Activated T-cell treated with anti-CD3 and anti-CD28 coated beads, Interleukin-2, amount 50 U/mL, for 24 hours (primary cell): Measurements from ENCODE around the gene STYK1.
A peak's percentile ranks its signal among the peaks of the same experiment; 100 is the strongest.

Experiments used
- DNase-seq: peaks from one replicate; pipeline ENCODE4 v3.0.0-alpha.2; 2020
- H3K27ac Mint-ChIP-seq: 2 replicates; pipeline ENCODE4 v1.8.0; 2020; ENCODE audit warnings: mild to moderate bottlenecking, mixed read lengths
- H3K27me3 Mint-ChIP-seq: 2 replicates; pipeline ENCODE4 v1.8.0; 2020; ENCODE audit warnings: mixed read lengths
- H3K36me3 Mint-ChIP-seq: 2 replicates; pipeline ENCODE4 v1.8.0; 2020; ENCODE audit warnings: low read depth, mixed read lengths
- H3K4me1 Mint-ChIP-seq: 2 replicates; pipeline ENCODE4 v1.8.0; 2020; ENCODE audit warnings: low read depth, mixed read lengths
- H3K4me3 Mint-ChIP-seq: 2 replicates; pipeline ENCODE4 v1.8.0; 2020; ENCODE audit warnings: mild to moderate bottlenecking, moderate library complexity, mixed read lengths
- H3K9me3 Mint-ChIP-seq: 2 replicates; pipeline ENCODE4 v1.8.0; 2020; ENCODE audit warnings: mixed read lengths

Gene STYK1

GRCh38 chr12:10673659-10674384, at the start of gene STYK1:
Gene STYK1 (minus strand): TSS chr12:10674052. CDS start chr12:10634618, 39,434 bp downstream.
- Mint-ChIP-seq H3K36me3 (no peaks in the 10 kb centered on the region), H3K27ac (peak within 1 kb of the TSS; percentile 59), H3K4me1 (peaks cover 32% of the 10 kb centered on the region), H3K9me3 (no peaks in the 10 kb centered on the region), H3K27me3 (peaks cover 43% of the 10 kb centered on the region), H3K4me3 (peak within 1 kb of the TSS; percentile 72)
- DNase-seq: peak; percentile 81

GRCh38 chr12:10722905-10723746, 49.3 kb upstream of the STYK1 start, which contains the start of gene YBX3:
Gene YBX3 (minus strand): TSS chr12:10723323. CDS start chr12:10723111, 212 bp downstream.
- H3K36me3 Mint-ChIP-seq: peaks cover 26% of the 10 kb centered on the region
- peak within 1 kb of the TSS; percentile 96 for H3K4me3 Mint-ChIP-seq
- peaks cover 62% of the 10 kb centered on the region for H3K27me3 Mint-ChIP-seq
- no peaks in the 10 kb centered on the region for H3K9me3 Mint-ChIP-seq
- H3K4me1 Mint-ChIP-seq: peaks cover 37% of the 10 kb centered on the region
- DNase-seq: peak; percentile 74
- peak within 1 kb of the TSS; percentile 97 for H3K27ac Mint-ChIP-seq

- peaks cover 61% of the 10 kb centered on the region for H3K27me3 Mint-ChIP-seq
- H3K4me3 Mint-ChIP-seq: peak overlapping the region; percentile 96
- peaks cover 32% of the 10 kb centered on the region for H3K36me3 Mint-ChIP-seq
- peaks cover 41% of the 10 kb centered on the region for H3K4me1 Mint-ChIP-seq
- DNase-seq: peak; percentile 77
- peak overlapping the region; percentile 97 for H3K27ac Mint-ChIP-seq
- no peaks in the 10 kb centered on the region for H3K9me3 Mint-ChIP-seq
Measured at GRCh38 chr12:10722502-10722904, 48.7 kb upstream of the STYK1 start.

- peaks cover 61% of the 10 kb centered on the region for H3K27me3 Mint-ChIP-seq
- H3K9me3 Mint-ChIP-seq: no peaks in the 10 kb centered on the region
- DNase-seq: peak; percentile 75
- peak overlapping the region; percentile 97 for H3K27ac Mint-ChIP-seq
- peaks cover 48% of the 10 kb centered on the region for H3K4me1 Mint-ChIP-seq
- peaks cover 38% of the 10 kb centered on the region for H3K36me3 Mint-ChIP-seq
- peak overlapping the region; percentile 96 for H3K4me3 Mint-ChIP-seq
Measured at GRCh38 chr12:10721651-10722501, 48.0 kb upstream of the STYK1 start.

- peaks cover 63% of the 10 kb centered on the region for H3K27me3 Mint-ChIP-seq
- H3K9me3 Mint-ChIP-seq: no peaks in the 10 kb centered on the region
- H3K27ac Mint-ChIP-seq: peak overlapping the region; percentile 97
- DNase-seq: no peak
- H3K36me3 Mint-ChIP-seq: peaks cover 45% of the 10 kb centered on the region
- H3K4me3 Mint-ChIP-seq: peak overlapping the region; percentile 96
- H3K4me1 Mint-ChIP-seq: peaks cover 55% of the 10 kb centered on the region
Measured at GRCh38 chr12:10720974-10721650, 47.3 kb upstream of the STYK1 start.

- H3K27me3 Mint-ChIP-seq: peaks cover 53% of the 10 kb centered on the region
- H3K9me3 Mint-ChIP-seq: no peaks in the 10 kb centered on the region
- peaks cover 64% of the 10 kb centered on the region for H3K4me1 Mint-ChIP-seq
- no peak for DNase-seq
- H3K27ac Mint-ChIP-seq: no peak overlapping the region
- H3K36me3 Mint-ChIP-seq: peaks cover 57% of the 10 kb centered on the region
- H3K4me3 Mint-ChIP-seq: no peak overlapping the region
Measured at GRCh38 chr12:10719482-10719881, 45.6 kb upstream of the STYK1 start.

- Mint-ChIP-seq H3K4me3 (no peak overlapping the region), H3K27me3 (peaks cover 48% of the 10 kb centered on the region), H3K4me1 (peaks cover 57% of the 10 kb centered on the region), H3K36me3 (peaks cover 69% of the 10 kb centered on the region), H3K27ac (no peak overlapping the region), H3K9me3 (no peaks in the 10 kb centered on the region)
- no peak for DNase-seq
Measured at GRCh38 chr12:10718279-10718821, 44.5 kb upstream of the STYK1 start.

- Mint-ChIP-seq H3K27me3 (peaks cover 47% of the 10 kb centered on the region), H3K9me3 (no peaks in the 10 kb centered on the region), H3K4me3 (no peak overlapping the region), H3K27ac (no peak overlapping the region), H3K36me3 (peaks cover 77% of the 10 kb centered on the region), H3K4me1 (peaks cover 57% of the 10 kb centered on the region)
- DNase-seq: no peak
Measured at GRCh38 chr12:10717410-10717809, 43.6 kb upstream of the STYK1 start.

GRCh38 chr12:10716704-10717315, 43.0 kb upstream of the STYK1 start:
- no peak for DNase-seq
- Mint-ChIP-seq H3K4me3 (no peak overlapping the region), H3K9me3 (no peaks in the 10 kb centered on the region), H3K36me3 (peaks cover 77% of the 10 kb centered on the region), H3K27me3 (peaks cover 41% of the 10 kb centered on the region), H3K4me1 (peaks cover 51% of the 10 kb centered on the region), H3K27ac (no peak overlapping the region)

- Mint-ChIP-seq H3K36me3 (peaks cover 79% of the 10 kb centered on the region), H3K27ac (no peak overlapping the region), H3K27me3 (peaks cover 39% of the 10 kb centered on the region), H3K4me3 (no peak overlapping the region), H3K9me3 (no peaks in the 10 kb centered on the region), H3K4me1 (peaks cover 48% of the 10 kb centered on the region)
- DNase-seq: no peak
Measured at GRCh38 chr12:10716277-10716676, 42.4 kb upstream of the STYK1 start.

- H3K9me3 Mint-ChIP-seq: no peaks in the 10 kb centered on the region
- H3K27me3 Mint-ChIP-seq: peaks cover 32% of the 10 kb centered on the region
- H3K4me1 Mint-ChIP-seq: peaks cover 41% of the 10 kb centered on the region
- no peak overlapping the region for H3K4me3 Mint-ChIP-seq
- DNase-seq: no peak
- peak overlapping the region; percentile 9 for H3K27ac Mint-ChIP-seq
- peaks cover 75% of the 10 kb centered on the region for H3K36me3 Mint-ChIP-seq
Measured at GRCh38 chr12:10715491-10715890, 41.6 kb upstream of the STYK1 start.

GRCh38 chr12:10709808-10710207, 36.0 kb upstream of the STYK1 start:
- no peak overlapping the region for H3K27ac Mint-ChIP-seq
- no peaks in the 10 kb centered on the region for H3K4me1 Mint-ChIP-seq

GRCh38 chr12:10708862-10709261, 35.0 kb upstream of the STYK1 start:
- Mint-ChIP-seq H3K36me3 (peaks cover 85% of the 10 kb centered on the region), H3K9me3 (no peaks in the 10 kb centered on the region), H3K4me3 (no peak overlapping the region)

More at GRCh38 chr12:10709808-10710207, 36.0 kb upstream of the STYK1 start:
- no peak overlapping the region for H3K4me3 Mint-ChIP-seq
- peaks cover 7% of the 10 kb centered on the region for H3K27me3 Mint-ChIP-seq
- H3K36me3 Mint-ChIP-seq: peaks cover 85% of the 10 kb centered on the region
- no peaks in the 10 kb centered on the region for H3K9me3 Mint-ChIP-seq
- no peak for DNase-seq

More at GRCh38 chr12:10708862-10709261, 35.0 kb upstream of the STYK1 start:
- H3K4me1 Mint-ChIP-seq: no peaks in the 10 kb centered on the region
- H3K27me3 Mint-ChIP-seq: peaks cover 3% of the 10 kb centered on the region
- DNase-seq: no peak
- no peak overlapping the region for H3K27ac Mint-ChIP-seq
